HG03469 (cell line): ENCODE measurements around the gene BMP7.

Experiments
- ATAC-seq: cut with Tn5 transposase; IDR thresholded peaks from one replicate; pipeline ENCODE4 v1.9.1; 2021; ENCODE audit warnings: mild to moderate bottlenecking, moderate library complexity, moderate number of reproducible peaks; ENCODE audit not compliant: unreplicated experiment

BMP7 gene

GRCh38 chr20:57156011-57156729 lies 110.3 kb downstream of the BMP7 start:
- ATAC-seq, result no peak

GRCh38 chr20:57155415-57155814 lies 111.0 kb downstream of the BMP7 start:
- no peak for ATAC-seq

GRCh38 chr20:57153238-57153905 lies 113.1 kb downstream of the BMP7 start:
- ATAC-seq, result no peak

GRCh38 chr20:57152557-57152956 lies 113.9 kb downstream of the BMP7 start:
- ATAC-seq, result no peak

- ATAC-seq, result no peak
Observed at GRCh38 chr20:57150559-57150958, 115.9 kb downstream of the BMP7 start.

GRCh38 chr20:57148263-57148662 lies 118.2 kb downstream of the BMP7 start:
- ATAC-seq, result no peak

GRCh38 chr20:57147185-57147584 lies 119.3 kb downstream of the BMP7 start:
- no peak for ATAC-seq

DNA sequence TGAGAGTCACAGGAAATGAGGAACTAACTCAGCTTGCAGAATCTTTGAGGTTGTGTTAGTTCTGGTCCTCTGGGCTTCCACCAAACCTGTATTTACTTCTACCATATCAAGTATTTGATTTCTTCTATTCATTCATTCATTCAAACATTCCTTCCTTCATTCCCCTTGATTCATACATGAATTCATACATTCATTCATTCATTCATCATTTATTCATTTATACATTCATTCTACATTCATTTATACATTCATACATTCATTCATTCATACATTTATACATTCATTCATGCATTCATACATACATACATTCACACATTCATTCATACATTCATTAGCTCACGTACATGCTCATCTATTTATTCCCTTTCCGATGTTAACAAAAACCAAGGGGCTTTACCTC lies 120.3 kb downstream of the BMP7 start:
- no peak for ATAC-seq

- ATAC-seq, result no peak
Observed at GRCh38 chr20:57145089-57145631, 121.3 kb downstream of the BMP7 start.

GRCh38 chr20:57143173-57143572 lies 123.3 kb downstream of the BMP7 start:
- no peak for ATAC-seq

- no peak for ATAC-seq
Observed at GRCh38 chr20:57142667-57143066, 123.8 kb downstream of the BMP7 start.

DNA sequence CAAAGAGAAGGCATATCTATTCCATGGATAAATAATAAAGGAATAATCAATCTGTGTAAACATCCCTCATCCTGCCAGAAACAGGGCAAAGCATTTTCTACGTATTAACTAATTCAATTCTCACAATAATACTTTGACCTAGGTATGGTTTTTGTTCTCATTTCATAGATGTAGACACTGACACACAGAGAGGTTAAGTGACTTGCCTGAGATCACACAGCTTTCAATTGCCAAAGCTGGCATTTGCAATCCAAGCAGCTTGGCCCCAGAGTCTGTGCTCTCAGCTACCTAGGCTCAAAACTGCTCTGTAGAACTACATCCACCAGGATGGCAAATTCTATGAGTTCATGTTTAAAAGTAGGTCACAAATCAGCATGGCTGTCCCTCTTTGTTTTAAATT lies 124.9 kb downstream of the BMP7 start:
- ATAC-seq, result no peak

DNA sequence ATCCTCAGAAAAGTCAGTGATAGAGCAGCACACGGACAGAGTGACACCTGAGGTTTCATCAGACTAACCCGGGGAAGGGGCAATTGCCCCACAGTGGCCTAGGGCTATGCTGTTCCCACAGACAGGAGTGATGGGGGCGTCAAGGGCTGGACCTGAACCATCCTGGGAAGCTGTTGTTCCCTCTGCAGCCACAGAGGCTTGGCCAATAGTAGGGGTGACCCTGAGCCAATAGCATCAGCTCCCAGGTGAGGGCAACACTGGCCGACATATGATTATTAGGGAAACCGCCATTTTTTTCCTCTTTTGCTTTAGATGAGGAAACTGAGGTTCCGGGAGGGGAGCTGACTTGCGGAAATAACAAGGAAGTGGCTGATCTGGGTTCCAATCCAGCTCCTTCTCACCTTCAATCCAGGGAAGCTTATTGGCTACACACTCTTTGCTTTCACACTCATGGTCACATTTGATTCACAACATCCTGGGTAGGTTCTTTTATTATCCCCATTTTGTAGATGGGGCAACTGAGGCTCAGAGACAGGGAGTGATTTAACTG lies 126.0 kb downstream of the BMP7 start:
- no peak for ATAC-seq

GRCh38 chr20:57139342-57140093 lies 126.9 kb downstream of the BMP7 start:
- ATAC-seq, result no peak

GRCh38 chr20:57138198-57138995 lies 128.0 kb downstream of the BMP7 start:
- no peak for ATAC-seq

- ATAC-seq, result no peak
Observed at GRCh38 chr20:57137676-57138075, 128.8 kb downstream of the BMP7 start.

DNA sequence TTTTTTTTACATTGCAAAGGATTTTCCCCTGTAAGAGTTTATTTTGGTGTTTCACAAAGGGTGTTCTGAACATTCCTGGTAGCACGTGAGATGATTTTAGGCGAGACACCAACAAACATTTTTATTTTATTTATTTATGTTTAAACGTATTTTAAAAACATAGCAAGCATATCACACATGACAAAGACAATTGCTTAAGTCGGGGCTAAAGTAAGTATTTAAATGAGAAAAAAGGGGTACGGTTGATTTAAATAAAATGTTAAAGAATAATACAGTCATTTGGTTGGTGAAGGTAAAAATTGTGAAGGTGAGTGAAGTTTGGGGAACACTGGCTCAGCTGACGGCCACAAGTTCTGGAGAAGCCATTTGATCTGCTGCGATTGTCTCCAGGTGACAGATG lies 129.7 kb downstream of the BMP7 start:
- no peak for ATAC-seq

GRCh38 chr20:57135875-57136274 lies 130.6 kb downstream of the BMP7 start:
- ATAC-seq, result no peak

DNA sequence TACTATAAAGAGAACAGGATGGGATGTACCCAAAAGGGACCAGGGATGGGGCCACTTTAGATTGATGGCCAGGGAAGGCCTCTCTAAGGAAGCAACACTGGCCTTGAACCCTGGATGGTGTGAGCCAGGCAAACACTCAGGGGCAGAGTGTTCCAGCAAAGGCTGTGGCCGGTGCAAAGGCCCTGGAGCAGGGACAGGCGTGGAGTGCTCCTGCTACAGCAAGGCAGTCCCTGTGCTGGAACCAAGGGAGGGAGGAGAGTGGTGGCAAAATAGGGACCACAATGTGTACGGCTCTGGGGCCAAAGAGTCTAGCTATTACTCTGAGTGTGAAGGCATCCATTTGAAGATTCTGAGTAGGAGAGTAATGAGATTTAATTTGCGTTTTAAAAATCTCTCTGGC lies 131.6 kb downstream of the BMP7 start:
- no peak for ATAC-seq

DNA sequence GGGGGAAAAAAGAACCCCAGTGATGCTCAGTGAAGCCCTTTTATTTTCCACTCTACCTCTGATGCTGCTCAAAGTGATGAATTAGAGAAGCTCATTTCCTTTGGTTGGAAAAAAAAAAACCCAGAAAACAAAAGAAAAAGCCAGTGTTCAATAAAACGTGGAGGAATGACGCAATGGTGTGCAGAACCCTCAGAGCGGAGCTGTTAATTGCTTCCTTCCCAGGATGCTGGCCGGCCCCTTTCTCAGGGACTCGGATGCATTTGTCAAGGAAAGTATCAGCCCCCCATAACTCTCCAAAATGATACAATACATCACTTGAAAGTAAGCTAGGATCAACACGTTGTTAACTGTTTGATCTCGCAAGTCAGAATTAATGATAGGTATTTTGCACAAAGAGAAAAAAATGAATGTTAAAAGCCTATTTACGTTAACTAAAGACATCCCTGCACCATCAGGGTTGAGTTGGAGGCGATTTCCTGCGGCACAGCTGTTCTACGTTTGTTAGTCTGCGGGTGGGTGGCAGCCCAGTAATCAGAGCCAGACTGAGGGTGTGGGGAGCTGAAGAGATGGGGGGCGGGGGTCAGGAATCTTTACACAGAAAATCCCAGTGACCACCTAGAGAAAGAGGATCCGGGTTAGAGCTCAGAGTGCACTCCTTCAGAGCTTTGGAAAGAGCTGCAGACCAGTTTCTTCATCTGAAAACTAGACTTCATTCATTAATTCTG lies 132.4 kb downstream of the BMP7 start:
- no peak for ATAC-seq
